Neural cell (in vitro differentiated cells): ENCODE data around the gene FRY. TPM values are rescaled to one million over a fixed set of nuclear protein-coding genes. Genes with fewer than 3 reads are reported as not detected.

Source experiments
- H2AFZ ChIP-seq: fragments of 200-600, 300-800 bp; sonication (generic), shearing (Covaris generic); 2 replicates; pipeline ENCODE4 v1.6.0; 2014; ENCODE audit warnings: low read depth, mild to moderate bottlenecking, antibody characterized with exemption, low read length, moderate library complexity
- H3F3A ChIP-seq: fragments of 200-600 bp; shearing (Covaris generic); 2 replicates; pipeline ENCODE4 v1.6.1; 2016; ENCODE audit warnings: mild to moderate bottlenecking, moderate library complexity, mixed read lengths, antibody characterized with exemption, low read length; ENCODE audit not compliant: insufficient read depth, poor library complexity, severe bottlenecking
- H3K27ac ChIP-seq: fragments of 200-600, 300-800 bp; sonication (generic), shearing (Covaris generic); 2 replicates; pipeline ENCODE4 v1.5.1; 2014; ENCODE audit warnings: mild to moderate bottlenecking, low read length, moderate library complexity
- H3K27me3 ChIP-seq: fragments of 300-800, 200-600 bp; sonication (generic), shearing (Covaris generic); 2 replicates; pipeline ENCODE4 v1.6.0; 2014; ENCODE audit warnings: mild to moderate bottlenecking, low read depth, low read length, moderate library complexity; ENCODE audit not compliant: insufficient read depth
- H3K36me3 ChIP-seq: fragments of 300-800, 200-600 bp; sonication (generic), shearing (Covaris generic); 2 replicates; pipeline ENCODE4 v1.5.1; 2014; ENCODE audit warnings: mild to moderate bottlenecking, antibody characterized with exemption, low read length, moderate library complexity; ENCODE audit not compliant: insufficient read depth
- H3K4me2 ChIP-seq: fragments of 300-800, 200-600 bp; sonication (generic), shearing (Covaris generic); 2 replicates; pipeline ENCODE4 v1.6.0; 2014; ENCODE audit warnings: mild to moderate bottlenecking, low read length
- H3K4me3 ChIP-seq: fragments of 300-800, 200-600 bp; sonication (generic), shearing (Covaris generic); 2 replicates; pipeline ENCODE4 v1.5.1; 2014; ENCODE audit warnings: mild to moderate bottlenecking, low read length, moderate library complexity
- H3K79me2 ChIP-seq: fragments of 200-600 bp; shearing (Covaris generic); replicated peaks from 2 replicates; pipeline ENCODE4 v1.6.0; 2014; ENCODE audit warnings: mild to moderate bottlenecking, low read length, moderate library complexity; ENCODE audit not compliant: insufficient read depth
- H3K9ac ChIP-seq: fragments of 300-800, 200-600 bp; sonication (generic), shearing (Covaris generic); 2 replicates; pipeline ENCODE4 v1.6.1; 2016; ENCODE audit warnings: mild to moderate bottlenecking, low read length, mixed read lengths
- H3K9me2 ChIP-seq: fragments of 200-600 bp; shearing (Covaris generic); 2 replicates; pipeline ENCODE4 v1.6.1; 2016; ENCODE audit warnings: mild to moderate bottlenecking, low read length, mixed read lengths; ENCODE audit not compliant: insufficient read depth
- H3K9me3 ChIP-seq: fragments of 200-600, 300-800 bp; sonication (generic), shearing (Covaris generic); 2 replicates; pipeline ENCODE4 v1.6.1; 2016; ENCODE audit warnings: mild to moderate bottlenecking, mixed run types, low read length, moderate library complexity, mixed read lengths
- H4K20me1 ChIP-seq: fragments of 200-600 bp; shearing (Covaris generic); 2 replicates; pipeline ENCODE4 v1.6.1; 2016; ENCODE audit warnings: mild to moderate bottlenecking, mixed run types; ENCODE audit not compliant: insufficient read depth
- EP300 ChIP-seq: fragments of 450-650 bp; conservative IDR thresholded peaks from 2 replicates; pipeline ENCODE4 v1.6.1; 2014; ENCODE audit warnings: antibody characterized with exemption, mild to moderate bottlenecking, moderate library complexity; ENCODE audit not compliant: poor library complexity, severe bottlenecking
- EZH2 ChIP-seq: fragments of 200-600, 300-800 bp; shearing (Covaris generic), sonication (generic); IDR thresholded peaks from 2 replicates; pipeline ENCODE4 v1.6.1; 2014; ENCODE audit warnings: antibody characterized with exemption, low read length, borderline replicate concordance, mild to moderate bottlenecking; ENCODE audit not compliant: insufficient read depth, poor library complexity, severe bottlenecking
- MXI1 ChIP-seq: fragments of 450-650 bp; conservative IDR thresholded peaks from 2 replicates; pipeline ENCODE4 v1.6.1; 2014; ENCODE audit warnings: antibody characterized with exemption, mild to moderate bottlenecking; ENCODE audit not compliant: poor library complexity, severe bottlenecking
- POLR2AphosphoS5 ChIP-seq: IDR thresholded peaks from 2 replicates; pipeline ENCODE4 v1.6.1; 2012
- RAD21 ChIP-seq: fragments of 450-650 bp; conservative IDR thresholded peaks from 2 replicates; pipeline ENCODE4 v1.6.1; 2014; ENCODE audit warnings: antibody characterized with exemption, mild to moderate bottlenecking, moderate library complexity
- REST ChIP-seq: IDR thresholded peaks from 2 replicates; pipeline ENCODE4 v1.6.1; 2012; ENCODE audit warnings: borderline replicate concordance
- SMC3 ChIP-seq: fragments of 450-650 bp; conservative IDR thresholded peaks from 2 replicates; pipeline ENCODE4 v1.6.1; 2014; ENCODE audit warnings: antibody characterized with exemption, mild to moderate bottlenecking, moderate library complexity; ENCODE audit not compliant: poor library complexity
- TAF1 ChIP-seq: IDR thresholded peaks from 2 replicates; pipeline ENCODE4 v1.6.1; 2012; ENCODE audit warnings: low read depth
- polyA plus RNA-seq: library from polyadenylated mRNA; depleted of rRNA; stranded (reverse); fragments of >200 nt; gene quantifications from 2 replicates; pipeline ENCODE4 v1.2.3, GENCODE V29; 2014
- TF ChIP-seq, protein P1 (sequence below): fragments of 450-650 bp; IDR thresholded peaks from 2 replicates; pipeline ENCODE4 v1.5.1; 2014; ENCODE audit warnings: antibody characterized with exemption, mild to moderate bottlenecking, moderate library complexity; ENCODE audit not compliant: poor library complexity, severe bottlenecking

The FRY gene
- polyA plus RNA-seq, 1 donor from 2014 or later = 49.3 TPM

DNA sequence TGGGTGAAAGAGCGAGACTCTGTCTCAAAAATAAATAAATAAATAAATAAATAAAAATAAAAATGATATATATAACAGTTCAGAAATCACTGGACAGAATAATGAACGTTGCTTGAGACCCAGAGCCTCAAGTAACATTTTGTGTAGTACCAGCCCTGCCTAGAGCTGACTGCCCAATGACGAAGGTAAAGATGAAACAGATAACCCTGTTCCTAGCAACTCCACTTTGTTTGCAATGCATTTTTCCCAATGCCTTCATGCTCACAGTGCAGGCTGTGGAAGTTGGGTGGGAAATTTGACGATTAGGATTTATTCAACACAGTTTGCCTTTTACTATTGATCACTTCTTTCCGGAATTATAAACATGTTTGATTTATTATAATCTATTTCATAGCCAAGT lies 22.2 kb upstream of the FRY start:
- no peaks in the 10 kb centered on the region for H3K79me2 ChIP-seq
- no peak overlapping the region for H2AFZ ChIP-seq
- H3K9ac ChIP-seq = no peak overlapping the region
- no peak overlapping the region for H3K27ac ChIP-seq
- H3K4me3 ChIP-seq = no peak overlapping the region
- no peaks in the 10 kb centered on the region for H3K9me2 ChIP-seq
- H4K20me1 ChIP-seq = no peaks in the 10 kb centered on the region
- H3K27me3 ChIP-seq = no peaks in the 10 kb centered on the region
- H3F3A ChIP-seq = no peaks in the 10 kb centered on the region
- no peak overlapping the region for H3K4me2 ChIP-seq
- H3K36me3 ChIP-seq = no peaks in the 10 kb centered on the region
- H3K9me3 ChIP-seq = no peaks in the 10 kb centered on the region
- no peak for TF ChIP-seq EZH2
- TF ChIP-seq TAF1 = no peak
- TF ChIP-seq RAD21 = no peak
- TF ChIP-seq MXI1 = no peak
- TF ChIP-seq SMC3 = no peak
- no peak for TF ChIP-seq EP300
- TF ChIP-seq, protein P1, sequence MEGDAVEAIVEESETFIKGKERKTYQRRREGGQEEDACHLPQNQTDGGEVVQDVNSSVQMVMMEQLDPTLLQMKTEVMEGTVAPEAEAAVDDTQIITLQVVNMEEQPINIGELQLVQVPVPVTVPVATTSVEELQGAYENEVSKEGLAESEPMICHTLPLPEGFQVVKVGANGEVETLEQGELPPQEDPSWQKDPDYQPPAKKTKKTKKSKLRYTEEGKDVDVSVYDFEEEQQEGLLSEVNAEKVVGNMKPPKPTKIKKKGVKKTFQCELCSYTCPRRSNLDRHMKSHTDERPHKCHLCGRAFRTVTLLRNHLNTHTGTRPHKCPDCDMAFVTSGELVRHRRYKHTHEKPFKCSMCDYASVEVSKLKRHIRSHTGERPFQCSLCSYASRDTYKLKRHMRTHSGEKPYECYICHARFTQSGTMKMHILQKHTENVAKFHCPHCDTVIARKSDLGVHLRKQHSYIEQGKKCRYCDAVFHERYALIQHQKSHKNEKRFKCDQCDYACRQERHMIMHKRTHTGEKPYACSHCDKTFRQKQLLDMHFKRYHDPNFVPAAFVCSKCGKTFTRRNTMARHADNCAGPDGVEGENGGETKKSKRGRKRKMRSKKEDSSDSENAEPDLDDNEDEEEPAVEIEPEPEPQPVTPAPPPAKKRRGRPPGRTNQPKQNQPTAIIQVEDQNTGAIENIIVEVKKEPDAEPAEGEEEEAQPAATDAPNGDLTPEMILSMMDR = no peak
- no peak for TF ChIP-seq POLR2AphosphoS5
- TF ChIP-seq REST = no peak

DNA sequence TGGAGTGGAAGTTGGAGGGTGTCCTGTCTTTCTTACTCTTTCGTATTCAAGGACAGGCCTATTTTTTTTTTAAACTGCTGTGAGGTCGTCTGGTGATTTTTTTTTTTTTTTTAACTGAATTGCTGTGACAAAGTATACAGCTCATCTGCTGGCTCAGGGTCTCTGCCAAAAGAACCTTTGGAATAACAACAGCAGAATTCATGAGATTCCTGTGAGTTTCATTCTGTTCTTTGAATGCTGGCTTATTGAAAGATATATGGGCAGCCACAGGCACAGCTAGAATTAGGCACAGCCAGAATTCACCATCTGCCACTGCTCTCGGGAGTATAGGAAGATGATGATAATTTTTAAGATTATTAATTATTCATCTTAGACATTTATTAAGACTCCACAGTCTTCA lies 21.4 kb upstream of the FRY start:
- Histone ChIP-seq H3K9ac (no peak overlapping the region), H2AFZ (no peak overlapping the region), H3K4me2 (no peak overlapping the region), H3K27ac (no peak overlapping the region), H3K9me2 (no peaks in the 10 kb centered on the region), H3K4me3 (no peak overlapping the region), H3K36me3 (no peaks in the 10 kb centered on the region), H3K79me2 (no peaks in the 10 kb centered on the region), H3F3A (no peaks in the 10 kb centered on the region), H3K27me3 (no peaks in the 10 kb centered on the region), H4K20me1 (no peaks in the 10 kb centered on the region), H3K9me3 (no peaks in the 10 kb centered on the region)
- TF ChIP-seq REST = no peak
- no peak for TF ChIP-seq EP300
- TF ChIP-seq EZH2 = no peak
- TF ChIP-seq, protein P1 = no peak
- no peak for TF ChIP-seq MXI1
- TF ChIP-seq SMC3 = no peak
- TF ChIP-seq POLR2AphosphoS5 = no peak
- TF ChIP-seq RAD21 = no peak
- no peak for TF ChIP-seq TAF1
